ENCODE results near the gene HOXD8. TPM values are rescaled to one million over a fixed set of nuclear protein-coding genes. Genes with fewer than 3 reads are reported as not detected.

HOXD8 gene
- total RNA-seq, 6 donors from 2014 or later = 0.43 to 2.3 (median 0.74) TPM; not detected in 1

DNA sequence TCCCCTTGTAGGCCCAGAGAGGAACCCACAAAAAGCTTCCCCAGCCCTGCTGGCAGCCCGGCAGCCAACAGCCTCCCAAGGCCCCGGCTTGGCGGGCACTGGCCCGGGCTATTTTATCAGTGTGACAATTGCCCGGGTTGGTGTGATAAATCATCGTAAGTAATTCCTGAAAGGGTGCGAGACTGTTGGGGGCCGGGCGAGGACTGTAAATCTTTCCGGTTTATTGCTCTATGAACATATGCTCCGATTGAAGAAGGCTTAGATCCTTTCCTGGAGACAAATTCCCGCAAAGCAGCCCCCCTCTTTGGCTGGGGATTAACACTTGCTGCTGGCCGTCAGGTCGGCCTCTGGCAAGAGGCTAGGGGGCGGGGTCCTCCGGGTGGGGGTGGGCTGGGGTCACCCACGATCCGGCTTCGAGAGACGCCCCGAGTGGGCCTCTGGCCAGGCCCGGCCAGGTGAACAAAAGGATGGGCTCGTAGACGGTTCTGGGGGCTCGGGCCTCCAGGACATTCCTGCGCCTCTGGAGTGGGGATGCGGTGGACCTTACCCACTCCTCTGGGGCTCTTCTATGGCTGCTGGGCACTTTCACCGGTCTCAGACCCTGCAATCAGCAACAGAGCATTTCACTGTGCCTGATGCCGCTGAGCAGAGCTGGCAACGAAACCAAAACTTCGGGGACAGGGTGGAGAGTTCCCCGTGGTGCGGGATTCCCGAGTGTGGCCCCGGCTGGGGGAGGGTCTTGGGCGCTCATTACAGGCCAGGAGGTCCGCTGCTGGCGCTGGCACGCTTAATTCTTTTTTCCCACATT lies 29.6 kb downstream of the HOXD8 start:
- DNase-seq (peak in 1 of 2 donors; percentile 47), ATAC-seq (ENCODE audit: low FRiP score in 2 of 2) (no peak)
- Histone ChIP-seq H3K27me3 (peaks cover 0 to 90% (median 43%) of the 10 kb centered on the region in 4 donors), H3K4me3 (peak overlapping the region in 1 of 4 donors; percentile 1), H3K27ac (no peak overlapping the region), H3K4me1 (peaks cover 8 to 38% (median 23%) of the 10 kb centered on the region in 4 donors), H3K9me3 (no peaks in the 10 kb centered on the region), H3K36me3 (no peaks in the 10 kb centered on the region)
- TF ChIP-seq EP300 (IDR thresholded peaks at IDR 0.05) = no peak
- TF ChIP-seq, protein P1, sequence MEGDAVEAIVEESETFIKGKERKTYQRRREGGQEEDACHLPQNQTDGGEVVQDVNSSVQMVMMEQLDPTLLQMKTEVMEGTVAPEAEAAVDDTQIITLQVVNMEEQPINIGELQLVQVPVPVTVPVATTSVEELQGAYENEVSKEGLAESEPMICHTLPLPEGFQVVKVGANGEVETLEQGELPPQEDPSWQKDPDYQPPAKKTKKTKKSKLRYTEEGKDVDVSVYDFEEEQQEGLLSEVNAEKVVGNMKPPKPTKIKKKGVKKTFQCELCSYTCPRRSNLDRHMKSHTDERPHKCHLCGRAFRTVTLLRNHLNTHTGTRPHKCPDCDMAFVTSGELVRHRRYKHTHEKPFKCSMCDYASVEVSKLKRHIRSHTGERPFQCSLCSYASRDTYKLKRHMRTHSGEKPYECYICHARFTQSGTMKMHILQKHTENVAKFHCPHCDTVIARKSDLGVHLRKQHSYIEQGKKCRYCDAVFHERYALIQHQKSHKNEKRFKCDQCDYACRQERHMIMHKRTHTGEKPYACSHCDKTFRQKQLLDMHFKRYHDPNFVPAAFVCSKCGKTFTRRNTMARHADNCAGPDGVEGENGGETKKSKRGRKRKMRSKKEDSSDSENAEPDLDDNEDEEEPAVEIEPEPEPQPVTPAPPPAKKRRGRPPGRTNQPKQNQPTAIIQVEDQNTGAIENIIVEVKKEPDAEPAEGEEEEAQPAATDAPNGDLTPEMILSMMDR (IDR thresholded peaks at IDR 0.05) = no peak
- no peak for TF ChIP-seq POLR2A (IDR thresholded peaks at IDR 0.05)
- no peak for TF ChIP-seq POLR2AphosphoS5 (IDR thresholded peaks at IDR 0.05)
- WGBS, 2 donors = 8 to 12% methylated on average over 15 to 31 of the region's 39 CpGs

DNA sequence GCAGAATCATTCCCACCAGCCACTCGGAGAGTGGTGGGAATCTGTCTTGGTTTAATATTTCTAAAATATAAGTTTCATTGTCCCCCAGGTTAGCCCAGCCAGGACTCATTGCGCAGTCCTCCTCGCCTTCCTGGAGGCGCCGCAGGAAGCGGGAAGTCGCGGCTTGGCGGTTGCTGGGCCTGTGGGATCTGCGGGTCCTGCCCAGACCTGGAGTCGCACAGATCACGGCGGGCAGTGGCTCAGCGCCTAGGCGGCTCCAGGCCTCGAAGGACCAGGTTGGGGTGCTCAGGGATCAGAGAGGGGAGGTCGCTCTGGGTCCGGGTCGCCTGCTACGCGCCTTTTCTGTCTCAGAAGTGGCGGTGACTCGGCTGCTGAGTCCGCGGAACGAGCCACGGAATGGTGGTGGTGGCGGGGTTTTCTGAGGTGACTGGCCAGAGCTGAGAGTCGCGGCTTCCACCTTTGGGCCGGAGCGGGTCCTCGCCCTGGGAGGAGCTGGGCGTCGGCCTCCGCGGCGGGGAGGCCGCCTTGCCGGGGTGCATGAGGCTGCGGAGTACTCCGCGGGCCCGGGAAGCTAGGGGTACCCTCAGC lies 30.3 kb downstream of the HOXD8 start:
- Histone ChIP-seq H3K27me3 (peaks cover 0 to 92% (median 47%) of the 10 kb centered on the region in 4 donors), H3K36me3 (no peaks in the 10 kb centered on the region), H3K27ac (no peak overlapping the region), H3K4me1 (peaks cover 8 to 39% (median 23%) of the 10 kb centered on the region in 4 donors), H3K4me3 (peak overlapping the region in 1 of 4 donors; percentile 1), H3K9me3 (no peaks in the 10 kb centered on the region)
- WGBS, 2 donors = 6 to 15% methylated on average over 13 to 27 of the region's 44 CpGs
- ATAC-seq (ENCODE audit: low FRiP score in 2 of 2) = peak in 1 of 2 donors; percentile 14
- peak in 1 of 2 donors; percentile 71 for DNase-seq
- no peak for TF ChIP-seq POLR2A (IDR thresholded peaks at IDR 0.05)
- TF ChIP-seq, protein P1 (IDR thresholded peaks at IDR 0.05) = no peak
- no peak for TF ChIP-seq EP300 (IDR thresholded peaks at IDR 0.05)
- TF ChIP-seq POLR2AphosphoS5 (IDR thresholded peaks at IDR 0.05) = no peak

DNA sequence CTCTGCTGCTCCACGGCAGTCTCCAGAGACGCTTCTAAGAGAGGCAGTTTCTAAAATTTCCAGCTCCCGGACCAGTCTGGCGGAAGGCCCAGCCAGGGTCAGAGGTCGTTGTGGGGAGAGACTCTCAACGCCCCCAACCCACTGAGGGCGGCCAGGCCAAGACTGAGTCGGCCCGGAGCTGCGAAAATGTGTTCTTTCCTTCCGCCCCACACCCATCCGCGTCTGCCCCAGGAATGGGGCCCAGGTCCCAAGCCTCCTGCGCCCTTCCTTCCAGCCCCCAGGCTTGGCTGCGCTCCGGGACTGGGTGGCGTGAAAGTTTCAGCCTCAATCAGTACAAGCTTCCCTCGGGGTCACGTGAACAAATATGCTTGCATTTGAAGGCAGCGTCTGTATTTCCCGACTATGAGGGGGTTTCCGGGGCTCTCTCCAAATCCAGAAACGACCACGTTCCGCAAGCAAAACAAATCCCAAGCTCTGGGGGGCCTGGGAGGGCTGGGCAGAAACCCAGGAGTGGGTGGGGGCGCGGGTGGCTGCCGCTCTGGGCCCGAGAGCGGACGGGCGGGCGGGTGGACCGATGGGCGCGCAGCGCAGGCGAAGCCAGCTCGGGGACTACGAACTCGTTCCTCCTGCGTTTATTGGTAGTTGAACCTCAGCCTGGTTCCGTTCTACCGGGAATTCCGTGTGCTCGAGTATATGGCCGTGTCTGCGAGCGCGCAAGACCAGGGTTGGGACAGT lies 30.9 kb downstream of the HOXD8 start:
- 10 to 12% methylated on average over 12 to 41 of the region's 50 CpGs for WGBS, 2 donors
- no peak overlapping the region for H3K4me3 ChIP-seq
- TF ChIP-seq POLR2AphosphoS5 (IDR thresholded peaks at IDR 0.05) = no peak
- TF ChIP-seq EP300 (IDR thresholded peaks at IDR 0.05) = no peak
- TF ChIP-seq, protein P1 (IDR thresholded peaks at IDR 0.05) = no peak
- no peak for TF ChIP-seq POLR2A (IDR thresholded peaks at IDR 0.05)
- no peak overlapping the region for H3K27ac ChIP-seq
- ATAC-seq (ENCODE audit: low FRiP score in 2 of 2) = peak in 1 of 2 donors; percentile 5
- H3K27me3 ChIP-seq = peaks cover 0 to 92% (median 51%) of the 10 kb centered on the region in 4 donors
- no peaks in the 10 kb centered on the region for H3K36me3 ChIP-seq
- peaks cover 8 to 46% (median 25%) of the 10 kb centered on the region in 4 donors for H3K4me1 ChIP-seq
- no peaks in the 10 kb centered on the region for H3K9me3 ChIP-seq
- DNase-seq = peak in 1 of 2 donors; percentile 61

DNA sequence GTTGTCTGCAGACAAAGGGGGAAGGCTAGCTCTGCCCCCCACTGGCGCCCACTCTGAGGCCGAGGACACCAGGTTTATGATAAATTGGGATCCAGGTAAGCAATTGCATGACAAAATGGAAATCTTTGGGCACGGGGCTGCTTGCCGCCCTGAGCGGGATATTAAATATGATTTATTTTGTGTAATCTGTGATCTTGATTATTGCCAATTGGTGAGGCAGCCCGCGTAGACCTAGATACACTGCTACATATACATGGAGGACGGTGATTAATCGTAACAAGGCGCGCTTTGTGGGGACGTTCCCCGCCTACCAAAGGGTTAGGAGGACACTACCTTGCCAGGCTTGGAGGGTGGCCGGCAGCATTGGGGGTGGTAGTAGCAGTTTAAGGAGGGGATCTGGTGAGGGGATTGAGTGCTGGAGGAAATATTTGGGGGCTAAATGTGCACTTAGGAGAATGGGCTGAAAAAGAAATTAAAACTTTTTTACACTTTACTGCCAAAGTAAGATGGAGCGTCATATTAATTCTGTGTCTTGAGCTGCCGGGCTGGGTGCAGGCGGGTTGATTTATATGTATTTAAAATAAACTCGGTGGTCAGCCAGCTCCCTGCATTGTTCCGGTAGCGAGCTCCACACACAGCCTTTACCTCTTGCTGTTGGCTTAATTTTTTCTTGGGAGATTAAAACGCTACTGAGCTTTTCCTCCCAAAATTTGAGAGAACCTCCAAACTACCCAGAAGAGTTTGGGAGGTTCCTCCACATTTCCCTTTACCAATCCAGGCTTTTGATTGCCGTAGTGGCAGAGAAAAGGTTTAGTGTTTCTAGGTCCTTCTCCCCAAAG lies 31.7 kb downstream of the HOXD8 start:
- H3K27ac ChIP-seq = no peak overlapping the region
- TF ChIP-seq EP300 (IDR thresholded peaks at IDR 0.05) = no peak
- TF ChIP-seq POLR2A (IDR thresholded peaks at IDR 0.05) = no peak
- TF ChIP-seq, protein P1 (IDR thresholded peaks at IDR 0.05) = no peak
- TF ChIP-seq POLR2AphosphoS5 (IDR thresholded peaks at IDR 0.05) = no peak
- no peak for DNase-seq
- H3K36me3 ChIP-seq = no peaks in the 10 kb centered on the region
- peaks cover 0 to 90% (median 52%) of the 10 kb centered on the region in 4 donors for H3K27me3 ChIP-seq
- 11 to 14% methylated on average over 20 to 22 of the region's 22 CpGs for WGBS, 2 donors
- H3K4me1 ChIP-seq = peaks cover 8 to 46% (median 25%) of the 10 kb centered on the region in 4 donors
- no peaks in the 10 kb centered on the region for H3K9me3 ChIP-seq
- no peak overlapping the region for H3K4me3 ChIP-seq
- ATAC-seq (ENCODE audit: low FRiP score in 2 of 2) = no peak

Data from upper lobe of left lung (tissue), 6 donors.